HCT116 (cell line): ENCODE results near the gene PCDHGB2. TPM values are rescaled to one million over a fixed set of nuclear protein-coding genes. Genes with fewer than 3 reads are reported as not detected.

Experiments used
- ATAC-seq: fragments of 200-7000 bp; cut with Tn5 transposase; 2 replicates; pipeline ENCODE4 v1.9.1; 2020; ENCODE audit warnings: mild to moderate bottlenecking, moderate library complexity
- BruUV-seq: library from RNA; stranded (reverse); fragments of 400-500 nt; replicated peaks from 2 replicates; lab custom pipeline; 2021; lab: Mats Ljungman, UMichigan
- CTCF ChIA-PET: fragments of 300-600 bp; sonication (Branson Sonifier 250); formaldehyde crosslinking; loops from one replicate; lab custom pipeline; 2021; ENCODE audit warnings: antibody characterized with exemption; lab: Charles Lee
- POLR2A ChIA-PET: fragments of 300-600, 350-600 bp; sonication (Branson Sonifier 250); formaldehyde crosslinking; loops from one replicate; lab custom pipeline; 2021; ENCODE audit warnings: antibody characterized with exemption; lab: Charles Lee
- RAD21 ChIA-PET, 2 experiments: fragments of 300-600 bp; sonication (Branson Sonifier 250); formaldehyde crosslinking; loops; one replicate each; lab custom pipeline; 2023; ENCODE audit warnings: low total read pairs in 2 of 2; ENCODE audit not compliant: uncharacterized antibody in 2 of 2, unreplicated experiment in 2 of 2, low non-redundant PET in 1 of 2; lab: Charles Lee
- DNase-seq: peaks from one replicate; pipeline ENCODE4 v3.0.0-alpha.2; 2010; ENCODE audit warnings: low read depth, low spot score
- H2AFZ ChIP-seq: fragments of 200-600 bp; shearing (Covaris generic), sonication (generic); 2 replicates; pipeline ENCODE4 v1.6.1; 2017; ENCODE audit warnings: low read depth, mixed run types, mixed read lengths, antibody characterized with exemption, low read length; ENCODE audit not compliant: poor library complexity, severe bottlenecking
- H3K27ac ChIP-seq: 2 replicates; pipeline ENCODE4 v1.5.1; 2012; ENCODE audit warnings: low read depth, low read length
- H3K27me3 ChIP-seq: fragments of 200-600 bp; sonication (generic); 2 replicates; pipeline ENCODE4 v1.6.1; 2016; ENCODE audit warnings: mixed run types, low read length, mixed read lengths; ENCODE audit not compliant: insufficient read depth
- H3K36me3 ChIP-seq, 2 experiments: fragments of 200-500 bp in 1 of 2; fragments of 200-600 bp in 1 of 2; sonication (Bioruptor generic) in 1 of 2; sonication (generic) in 1 of 2; 2 replicates each; pipeline versions ENCODE4 v1.5.1 to v1.6.1; 2014 to 2016; ENCODE audit warnings: low read length in 2 of 2, inconsistent platforms in 1 of 2, mixed read lengths in 1 of 2, mixed run types in 1 of 2; ENCODE audit not compliant: insufficient read depth in 2 of 2, control insufficient read depth in 1 of 2
- H3K4me1 ChIP-seq, 2 experiments: fragments of 200-600 bp in 1 of 2; sonication (generic) in 1 of 2; 2 replicates each; pipeline versions ENCODE4 v1.5.1 to v1.6.1; 2012 to 2017; ENCODE audit warnings: low read length in 2 of 2, inconsistent platforms in 1 of 2, mild to moderate bottlenecking in 1 of 2, mixed read lengths in 1 of 2, mixed run types in 1 of 2, moderate library complexity in 1 of 2; ENCODE audit not compliant: insufficient read depth in 2 of 2, control insufficient read depth in 1 of 2
- H3K4me2 ChIP-seq: fragments of 200-600 bp; sonication (generic); 2 replicates; pipeline ENCODE4 v1.6.1; 2017; ENCODE audit warnings: mixed run types, low read length, mixed read lengths
- H3K4me3 ChIP-seq, 2 experiments: fragments of 200-600 bp in 1 of 2; sonication (generic) in 1 of 2; replicated peaks in 1 of 2; 2 replicates each; pipeline ENCODE4 v1.5.1; 2011 to 2016; ENCODE audit warnings: low read length in 2 of 2, control low read depth in 1 of 2, low read depth in 1 of 2, mild to moderate bottlenecking in 1 of 2, mixed read lengths in 1 of 2, mixed run types in 1 of 2
- H3K79me2 ChIP-seq: fragments of 200-600 bp; sonication (generic); 2 replicates; pipeline ENCODE4 v1.6.1; 2017; ENCODE audit warnings: mild to moderate bottlenecking, mixed run types, low read length, moderate library complexity, mixed read lengths; ENCODE audit not compliant: insufficient read depth
- H3K9ac ChIP-seq: fragments of 200-600 bp; sonication (generic); 2 replicates; pipeline ENCODE4 v1.6.1; 2016; ENCODE audit warnings: low read length, mixed read lengths
- H3K9me2 ChIP-seq: fragments of 200-600 bp; sonication (generic), shearing (Covaris generic); 2 replicates; pipeline ENCODE4 v1.6.1; 2017; ENCODE audit warnings: mixed run types, mild to moderate bottlenecking, moderate library complexity; ENCODE audit not compliant: insufficient read depth
- H3K9me3 ChIP-seq, 2 experiments: fragments of 200-500 bp in 1 of 2; fragments of 200-600 bp in 1 of 2; sonication (Bioruptor generic) in 1 of 2; sonication (generic) in 1 of 2; 2 replicates each; pipeline ENCODE4 v1.6.1; 2014 to 2017; ENCODE audit warnings: low read length in 2 of 2, mixed read lengths in 2 of 2, inconsistent platforms in 1 of 2, low read depth in 1 of 2, mild to moderate bottlenecking in 1 of 2, mixed run types in 1 of 2, moderate library complexity in 1 of 2; ENCODE audit not compliant: control insufficient read depth in 1 of 2, insufficient read depth in 1 of 2
- H4K20me1 ChIP-seq: fragments of 200-600 bp; sonication (generic), shearing (Covaris generic); 2 replicates; pipeline ENCODE4 v1.6.1; 2017; ENCODE audit warnings: mixed run types, mild to moderate bottlenecking, moderate library complexity; ENCODE audit not compliant: insufficient read depth
- RAD21 ChIP-seq: IDR thresholded peaks from 2 replicates; pipeline ENCODE4 v1.6.1; 2012; ENCODE audit warnings: low read depth, mild to moderate bottlenecking
- SIN3A ChIP-seq: IDR thresholded peaks from 2 replicates; pipeline ENCODE4 v1.6.1; 2012; ENCODE audit warnings: low read depth
- intact Hi-C: fragments of 100-400 bp; cut with micrococcal nuclease; formaldehyde crosslinking; loops from 2 replicates; pipeline ENCODE4 v1.10.0; 2022
- total RNA-seq: library from RNA; stranded (reverse); gene quantifications from one replicate; pipeline ENCODE4 v1.2.1, GENCODE V29; 2021; ENCODE audit not compliant: unreplicated experiment
- TF ChIP-seq, protein P1 (sequence below), 3 experiments: fragments of 200-600 bp in 1 of 3; sonication (generic) in 1 of 3; IDR thresholded peaks in 2 of 3; conservative IDR thresholded peaks in 1 of 3; 2 replicates each; pipeline ENCODE4 v1.5.1; 2012 to 2017; ENCODE audit warnings: low read depth in 2 of 3, low read length in 2 of 3, antibody characterized with exemption in 1 of 3, borderline replicate concordance in 1 of 3, control low read depth in 1 of 3, mild to moderate bottlenecking in 1 of 3, mixed read lengths in 1 of 3, mixed run types in 1 of 3, moderate library complexity in 1 of 3; ENCODE audit not compliant: insufficient read depth in 1 of 3
- TF ChIP-seq, protein P2 (sequence below): IDR thresholded peaks from 2 replicates; pipeline ENCODE4 v1.6.1; 2012
- TF ChIP-seq, protein P3 (sequence below): IDR thresholded peaks from 2 replicates; pipeline ENCODE4 v1.6.1; 2012; ENCODE audit warnings: low read depth

Gene PCDHGB2
- total RNA-seq, 1 experiment from 2014 or later: 0.34 TPM

DNA sequence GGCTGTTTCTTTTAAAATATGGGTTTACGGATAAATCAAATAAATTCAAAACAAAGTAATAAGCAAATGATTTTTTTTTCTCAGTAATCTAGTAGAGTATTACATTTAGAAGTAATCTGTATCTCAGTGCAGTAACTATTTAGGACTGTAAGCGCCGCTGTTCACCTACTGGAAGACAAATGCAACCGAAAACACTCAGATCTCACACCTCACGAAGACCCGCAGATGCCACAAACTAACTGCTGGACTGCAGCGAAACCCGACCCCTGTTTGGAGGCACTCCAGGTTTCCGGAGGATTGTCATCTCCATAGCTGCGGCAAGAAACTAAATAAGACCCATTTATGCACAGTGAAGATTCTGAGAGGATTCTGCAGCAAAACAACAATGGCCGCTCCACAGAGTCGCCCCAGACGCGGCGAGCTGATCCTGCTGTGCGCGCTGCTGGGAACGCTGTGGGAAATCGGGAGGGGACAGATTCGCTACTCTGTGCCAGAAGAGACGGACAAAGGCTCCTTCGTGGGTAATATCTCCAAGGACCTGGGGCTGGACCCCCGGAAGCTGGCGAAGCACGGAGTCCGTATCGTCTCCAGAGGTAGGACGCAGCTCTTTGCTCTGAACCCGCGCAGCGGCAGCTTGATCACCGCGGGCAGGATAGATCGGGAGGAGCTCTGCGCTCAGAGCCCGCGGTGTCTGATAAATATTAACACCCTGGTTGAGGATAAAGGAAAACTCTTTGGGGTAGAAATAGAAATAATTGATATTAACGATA, 32.8 kb downstream of the PCDHGB2 start, which contains the start of gene PCDHGA8:
TSS of gene PCDHGA8 (plus strand) at position 205 of the 770 bp plus-strand sequence. CDS start at position 386, 181 bp downstream.
- Histone ChIP-seq H3K9me2 (no peaks in the 10 kb centered on the region), H3K27ac (no peak within 1 kb of the TSS), H2AFZ (no peak within 1 kb of the TSS), H3K27me3 (no peaks in the 10 kb centered on the region), H3K36me3 (no peaks in the 10 kb centered on the region), H3K4me2 (no peak within 1 kb of the TSS), H4K20me1 (no peaks in the 10 kb centered on the region), H3K9me3 (no peaks in the 10 kb centered on the region), H3K4me1 (no peaks in the 10 kb centered on the region), H3K79me2 (no peaks in the 10 kb centered on the region), H3K4me3 (no peak within 1 kb of the TSS), H3K9ac (no peak within 1 kb of the TSS)
- ChIA-PET CTCF (interaction anchor here (1.0 to 1.3 kb wide), 2 partner anchors 165 to 172 kb away, joined by 3 read pairs; no protein-coding TSS in a partner anchor), RAD21 (no interaction called here), POLR2A (no interaction called here)
- intact Hi-C loops: no loop called here
- BruUV-seq: no TSS peak
- DNase-seq (peak; percentile 21), ATAC-seq (peak; percentile 70)
- TF ChIP-seq, protein P1, sequence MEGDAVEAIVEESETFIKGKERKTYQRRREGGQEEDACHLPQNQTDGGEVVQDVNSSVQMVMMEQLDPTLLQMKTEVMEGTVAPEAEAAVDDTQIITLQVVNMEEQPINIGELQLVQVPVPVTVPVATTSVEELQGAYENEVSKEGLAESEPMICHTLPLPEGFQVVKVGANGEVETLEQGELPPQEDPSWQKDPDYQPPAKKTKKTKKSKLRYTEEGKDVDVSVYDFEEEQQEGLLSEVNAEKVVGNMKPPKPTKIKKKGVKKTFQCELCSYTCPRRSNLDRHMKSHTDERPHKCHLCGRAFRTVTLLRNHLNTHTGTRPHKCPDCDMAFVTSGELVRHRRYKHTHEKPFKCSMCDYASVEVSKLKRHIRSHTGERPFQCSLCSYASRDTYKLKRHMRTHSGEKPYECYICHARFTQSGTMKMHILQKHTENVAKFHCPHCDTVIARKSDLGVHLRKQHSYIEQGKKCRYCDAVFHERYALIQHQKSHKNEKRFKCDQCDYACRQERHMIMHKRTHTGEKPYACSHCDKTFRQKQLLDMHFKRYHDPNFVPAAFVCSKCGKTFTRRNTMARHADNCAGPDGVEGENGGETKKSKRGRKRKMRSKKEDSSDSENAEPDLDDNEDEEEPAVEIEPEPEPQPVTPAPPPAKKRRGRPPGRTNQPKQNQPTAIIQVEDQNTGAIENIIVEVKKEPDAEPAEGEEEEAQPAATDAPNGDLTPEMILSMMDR (IDR thresholded peaks at IDR 0.05 in 2 of 3, conservative IDR thresholded peaks at IDR 0.05 in 1 of 3; ENCODE audit: borderline replicate concordance in 1 of 3, insufficient read depth in 1 of 3, low read depth in 2 of 3, low read length in 2 of 3): peak; percentile 33 to 53 (median 52); a peak in 4 of 6 replicates
- TF ChIP-seq, protein P2, sequence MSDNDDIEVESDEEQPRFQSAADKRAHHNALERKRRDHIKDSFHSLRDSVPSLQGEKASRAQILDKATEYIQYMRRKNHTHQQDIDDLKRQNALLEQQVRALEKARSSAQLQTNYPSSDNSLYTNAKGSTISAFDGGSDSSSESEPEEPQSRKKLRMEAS: peak; percentile 81
- TF ChIP-seq, protein P3, sequence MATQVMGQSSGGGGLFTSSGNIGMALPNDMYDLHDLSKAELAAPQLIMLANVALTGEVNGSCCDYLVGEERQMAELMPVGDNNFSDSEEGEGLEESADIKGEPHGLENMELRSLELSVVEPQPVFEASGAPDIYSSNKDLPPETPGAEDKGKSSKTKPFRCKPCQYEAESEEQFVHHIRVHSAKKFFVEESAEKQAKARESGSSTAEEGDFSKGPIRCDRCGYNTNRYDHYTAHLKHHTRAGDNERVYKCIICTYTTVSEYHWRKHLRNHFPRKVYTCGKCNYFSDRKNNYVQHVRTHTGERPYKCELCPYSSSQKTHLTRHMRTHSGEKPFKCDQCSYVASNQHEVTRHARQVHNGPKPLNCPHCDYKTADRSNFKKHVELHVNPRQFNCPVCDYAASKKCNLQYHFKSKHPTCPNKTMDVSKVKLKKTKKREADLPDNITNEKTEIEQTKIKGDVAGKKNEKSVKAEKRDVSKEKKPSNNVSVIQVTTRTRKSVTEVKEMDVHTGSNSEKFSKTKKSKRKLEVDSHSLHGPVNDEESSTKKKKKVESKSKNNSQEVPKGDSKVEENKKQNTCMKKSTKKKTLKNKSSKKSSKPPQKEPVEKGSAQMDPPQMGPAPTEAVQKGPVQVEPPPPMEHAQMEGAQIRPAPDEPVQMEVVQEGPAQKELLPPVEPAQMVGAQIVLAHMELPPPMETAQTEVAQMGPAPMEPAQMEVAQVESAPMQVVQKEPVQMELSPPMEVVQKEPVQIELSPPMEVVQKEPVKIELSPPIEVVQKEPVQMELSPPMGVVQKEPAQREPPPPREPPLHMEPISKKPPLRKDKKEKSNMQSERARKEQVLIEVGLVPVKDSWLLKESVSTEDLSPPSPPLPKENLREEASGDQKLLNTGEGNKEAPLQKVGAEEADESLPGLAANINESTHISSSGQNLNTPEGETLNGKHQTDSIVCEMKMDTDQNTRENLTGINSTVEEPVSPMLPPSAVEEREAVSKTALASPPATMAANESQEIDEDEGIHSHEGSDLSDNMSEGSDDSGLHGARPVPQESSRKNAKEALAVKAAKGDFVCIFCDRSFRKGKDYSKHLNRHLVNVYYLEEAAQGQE: no peak
- TF ChIP-seq RAD21 (peak; percentile 57), SIN3A (no peak)
